Chondrocyte (in vitro differentiated cells): ENCODE measurements around the gene NEK6. TPM values are rescaled to one million over a fixed set of nuclear protein-coding genes. Genes with fewer than 3 reads are reported as not detected.

ENCODE experiments used
- DNase-seq: peaks from one replicate; pipeline ENCODE4 v3.0.0; 2021; ENCODE audit warnings: mixed read lengths, low spot score
- H3K27ac Mint-ChIP-seq: one replicate; pipeline ENCODE4 v1.8.0; 2021; ENCODE audit warnings: mild to moderate bottlenecking, moderate library complexity, mixed read lengths; ENCODE audit not compliant: unreplicated experiment
- H3K27me3 Mint-ChIP-seq: 2 replicates; pipeline ENCODE4 v1.8.0; 2021; ENCODE audit warnings: low read depth, mixed read lengths
- H3K36me3 Mint-ChIP-seq: 2 replicates; pipeline ENCODE4 v1.8.0; 2021; ENCODE audit warnings: low read depth, mixed read lengths
- H3K4me1 Mint-ChIP-seq: 2 replicates; pipeline ENCODE4 v1.8.0; 2021; ENCODE audit warnings: low read depth, mild to moderate bottlenecking, mixed read lengths
- H3K4me3 Mint-ChIP-seq: one replicate; pipeline ENCODE4 v1.8.0; 2021; ENCODE audit warnings: mild to moderate bottlenecking, moderate library complexity, mixed read lengths; ENCODE audit not compliant: unreplicated experiment
- H3K9me3 Mint-ChIP-seq: 2 replicates; pipeline ENCODE4 v1.8.0; 2021; ENCODE audit warnings: low read depth, mixed read lengths
- total RNA-seq: library from RNA; stranded (reverse); gene quantifications from 3 replicates; pipeline ENCODE4 v1.2.1, GENCODE V29; 2021
- TF ChIP-seq, protein P1 (sequence below): fragments of 200-600 bp; sonication (generic); IDR thresholded peaks from 2 replicates; pipeline ENCODE4 v1.5.0; 2021; ENCODE audit warnings: antibody characterized with exemption, mild to moderate bottlenecking, moderate library complexity

NEK6 gene
- total RNA-seq, 1 donor from 2014 or later, result 110 TPM

DNA sequence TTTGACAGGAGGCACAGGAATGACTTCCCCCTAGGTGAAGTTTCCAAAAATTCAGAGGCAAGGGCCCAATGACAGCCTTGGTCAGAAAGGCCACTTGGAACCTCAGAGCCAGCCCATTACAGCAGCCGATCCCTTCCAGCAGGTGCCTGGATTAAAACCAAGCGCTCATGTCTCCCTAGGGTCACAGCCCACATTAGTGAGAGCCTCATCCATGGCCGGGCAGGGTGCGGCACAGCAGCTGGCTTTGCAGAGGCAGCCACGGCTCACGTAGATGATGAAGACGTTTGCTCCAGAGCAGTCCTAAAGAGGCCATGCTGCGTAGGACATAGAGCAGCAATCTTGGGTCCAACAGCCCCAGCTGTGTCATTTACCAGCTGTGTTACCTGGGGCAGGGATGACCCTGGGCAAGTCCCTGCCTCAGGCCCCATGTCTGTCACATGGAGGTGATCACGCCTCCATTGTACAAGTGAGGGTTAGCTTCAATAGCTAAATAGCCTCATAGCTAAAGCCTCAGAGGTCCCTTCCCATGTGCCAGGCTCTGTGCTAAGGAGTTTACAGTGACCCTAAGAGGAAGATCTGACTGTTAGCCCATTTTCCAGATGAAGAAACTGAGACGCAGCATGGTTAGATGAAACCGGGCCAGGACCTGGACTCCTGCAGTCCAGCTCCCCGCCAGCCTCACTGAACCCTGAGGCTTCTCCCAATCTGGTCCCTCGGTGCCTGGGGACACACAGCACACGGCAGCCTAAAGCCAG lies 39.2 kb downstream of the NEK6 start:
- peaks cover 90% of the 10 kb centered on the region for H3K4me1 Mint-ChIP-seq
- TF ChIP-seq, protein P1, sequence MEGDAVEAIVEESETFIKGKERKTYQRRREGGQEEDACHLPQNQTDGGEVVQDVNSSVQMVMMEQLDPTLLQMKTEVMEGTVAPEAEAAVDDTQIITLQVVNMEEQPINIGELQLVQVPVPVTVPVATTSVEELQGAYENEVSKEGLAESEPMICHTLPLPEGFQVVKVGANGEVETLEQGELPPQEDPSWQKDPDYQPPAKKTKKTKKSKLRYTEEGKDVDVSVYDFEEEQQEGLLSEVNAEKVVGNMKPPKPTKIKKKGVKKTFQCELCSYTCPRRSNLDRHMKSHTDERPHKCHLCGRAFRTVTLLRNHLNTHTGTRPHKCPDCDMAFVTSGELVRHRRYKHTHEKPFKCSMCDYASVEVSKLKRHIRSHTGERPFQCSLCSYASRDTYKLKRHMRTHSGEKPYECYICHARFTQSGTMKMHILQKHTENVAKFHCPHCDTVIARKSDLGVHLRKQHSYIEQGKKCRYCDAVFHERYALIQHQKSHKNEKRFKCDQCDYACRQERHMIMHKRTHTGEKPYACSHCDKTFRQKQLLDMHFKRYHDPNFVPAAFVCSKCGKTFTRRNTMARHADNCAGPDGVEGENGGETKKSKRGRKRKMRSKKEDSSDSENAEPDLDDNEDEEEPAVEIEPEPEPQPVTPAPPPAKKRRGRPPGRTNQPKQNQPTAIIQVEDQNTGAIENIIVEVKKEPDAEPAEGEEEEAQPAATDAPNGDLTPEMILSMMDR, result no peak
- no peak overlapping the region for H3K4me3 Mint-ChIP-seq
- H3K27me3 Mint-ChIP-seq, result no peaks in the 10 kb centered on the region
- H3K27ac Mint-ChIP-seq, result peak overlapping the region; percentile 89
- H3K9me3 Mint-ChIP-seq, result no peaks in the 10 kb centered on the region
- DNase-seq, result no peak
- peaks cover 5% of the 10 kb centered on the region for H3K36me3 Mint-ChIP-seq

DNA sequence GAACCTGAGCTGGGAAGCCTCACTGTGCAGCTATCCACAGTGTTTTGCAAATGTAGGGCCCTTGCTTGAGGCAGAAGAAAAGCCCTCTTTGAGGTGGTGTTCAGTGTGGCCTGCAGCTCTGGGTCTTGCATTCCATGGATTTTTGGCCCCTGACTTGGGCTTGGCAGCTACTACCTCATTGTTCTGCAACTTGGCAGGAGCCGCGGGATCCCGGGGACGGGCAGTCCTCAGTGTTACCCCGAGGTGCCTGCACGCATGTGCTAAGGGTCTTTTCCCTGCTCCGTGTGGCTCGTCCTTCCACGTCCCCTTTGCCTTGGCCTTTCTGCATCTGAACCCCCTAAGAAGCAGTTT lies 39.8 kb downstream of the NEK6 start:
- peaks cover 84% of the 10 kb centered on the region for H3K4me1 Mint-ChIP-seq
- no peaks in the 10 kb centered on the region for H3K27me3 Mint-ChIP-seq
- DNase-seq, result no peak
- H3K4me3 Mint-ChIP-seq, result no peak overlapping the region
- no peaks in the 10 kb centered on the region for H3K9me3 Mint-ChIP-seq
- H3K27ac Mint-ChIP-seq, result peak overlapping the region; percentile 89
- TF ChIP-seq, protein P1, result no peak
- peaks cover 5% of the 10 kb centered on the region for H3K36me3 Mint-ChIP-seq

DNA sequence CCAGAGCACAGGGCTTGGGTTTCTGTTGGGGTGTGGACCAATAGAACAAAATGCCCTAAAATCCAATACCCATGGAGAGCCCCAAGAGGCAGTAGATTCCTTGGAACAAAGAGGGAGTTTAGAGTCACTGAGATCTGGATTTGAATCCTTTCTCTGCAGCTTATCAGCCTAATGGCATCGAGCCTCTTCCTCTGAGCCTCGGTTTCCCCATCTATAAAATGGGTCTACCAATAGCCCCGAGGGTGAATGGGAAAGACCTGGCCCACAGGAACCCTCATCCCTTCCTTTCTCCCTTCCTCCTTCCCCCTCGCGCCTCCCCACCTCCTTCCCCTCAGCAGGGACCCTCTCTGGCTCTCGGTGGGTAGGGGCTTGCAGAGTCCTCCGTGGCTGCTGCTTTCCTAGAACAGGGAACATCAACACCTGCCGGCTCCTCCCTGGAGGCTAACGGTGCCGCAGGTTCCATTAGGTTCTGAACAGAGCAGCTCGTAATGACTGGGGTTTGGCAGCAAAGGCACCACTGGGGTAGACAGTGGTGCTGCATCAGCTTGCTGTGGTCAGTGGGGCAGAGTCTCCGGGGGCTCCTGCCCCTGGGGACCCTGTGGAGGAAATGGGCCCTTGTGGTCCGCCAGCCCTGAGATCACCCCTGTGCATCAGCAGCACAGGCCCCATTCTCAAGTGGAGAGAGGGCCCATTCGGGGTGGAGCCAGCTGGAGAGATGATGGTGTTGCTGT lies 40.3 kb downstream of the NEK6 start:
- Mint-ChIP-seq H3K27me3 (no peaks in the 10 kb centered on the region), H3K4me3 (no peak overlapping the region), H3K36me3 (peaks cover 6% of the 10 kb centered on the region), H3K9me3 (no peaks in the 10 kb centered on the region), H3K27ac (peak overlapping the region; percentile 89), H3K4me1 (peaks cover 79% of the 10 kb centered on the region)
- TF ChIP-seq, protein P1, result no peak
- DNase-seq, result no peak

DNA sequence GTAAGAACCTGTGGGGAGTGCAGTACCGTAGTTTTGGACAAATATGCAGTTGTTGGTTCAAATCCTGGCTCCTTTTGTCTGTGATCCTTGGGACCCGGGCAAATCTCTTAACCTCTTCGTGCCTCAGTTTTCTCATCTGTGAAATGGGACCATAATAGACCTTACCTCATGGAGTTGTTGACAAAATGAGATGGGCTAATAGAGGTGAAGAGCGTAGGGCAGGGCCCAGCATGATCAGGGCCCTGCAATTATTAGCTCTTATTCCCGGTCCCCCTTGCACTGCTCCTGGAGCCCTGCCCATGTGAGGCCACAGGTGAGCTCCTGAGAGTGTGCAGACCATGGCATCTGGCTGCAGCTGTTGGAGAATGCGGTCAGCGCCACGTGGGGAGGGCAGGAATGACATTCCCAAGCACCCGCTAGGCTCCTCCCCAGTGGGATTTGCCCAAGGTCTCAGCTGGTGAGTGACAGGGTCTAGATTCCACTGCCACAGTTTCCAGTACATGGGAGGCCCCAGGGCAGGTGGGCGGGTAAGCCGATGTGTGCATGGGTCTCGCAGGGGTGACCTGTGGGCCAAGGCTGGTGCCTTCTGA lies 41.0 kb downstream of the NEK6 start:
- H3K27me3 Mint-ChIP-seq, result no peaks in the 10 kb centered on the region
- no peak for DNase-seq
- peaks cover 72% of the 10 kb centered on the region for H3K4me1 Mint-ChIP-seq
- H3K27ac Mint-ChIP-seq, result peak overlapping the region; percentile 89
- no peak overlapping the region for H3K4me3 Mint-ChIP-seq
- H3K9me3 Mint-ChIP-seq, result no peaks in the 10 kb centered on the region
- peaks cover 12% of the 10 kb centered on the region for H3K36me3 Mint-ChIP-seq
- TF ChIP-seq, protein P1, result no peak

DNA sequence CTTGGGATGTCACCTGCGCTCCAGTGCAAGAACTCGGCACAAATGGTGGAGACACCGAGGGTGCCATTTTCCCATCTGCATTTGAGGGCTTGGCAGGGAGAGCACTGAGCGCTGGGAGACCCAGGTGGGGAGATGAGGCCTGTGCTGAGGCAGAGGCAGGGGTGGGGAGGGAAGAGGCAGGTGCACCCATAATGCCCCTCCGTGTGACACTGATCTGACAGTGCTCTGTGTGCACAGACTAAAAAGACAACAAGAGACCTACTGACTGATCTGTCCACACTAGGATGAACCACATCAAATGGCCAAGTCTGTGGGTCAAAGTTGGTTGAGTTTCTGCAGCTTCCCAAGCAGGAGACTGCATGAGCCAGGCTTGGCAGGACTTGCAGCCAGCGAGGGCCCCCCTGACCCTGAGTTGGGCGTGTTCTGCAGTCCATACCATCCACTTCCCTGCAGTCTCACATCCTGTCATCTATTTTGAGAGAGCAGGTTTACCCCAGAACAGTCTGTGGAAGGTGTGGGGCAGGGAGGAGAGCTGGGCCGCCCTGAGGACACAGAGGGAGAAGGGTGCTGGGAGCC lies 41.9 kb downstream of the NEK6 start:
- Mint-ChIP-seq H3K4me1 (peaks cover 63% of the 10 kb centered on the region), H3K27ac (peak overlapping the region; percentile 89), H3K27me3 (no peaks in the 10 kb centered on the region), H3K4me3 (no peak overlapping the region), H3K36me3 (peaks cover 10% of the 10 kb centered on the region), H3K9me3 (no peaks in the 10 kb centered on the region)
- DNase-seq, result no peak
- TF ChIP-seq, protein P1, result no peak
